Measurements from ENCODE around the gene UBE2J2.

GRCh38 chr1:1208713-1209433 lies 64.8 kb downstream of the UBE2J2 start:
- no peak for TF ChIP-seq CTCF (IDR thresholded peaks at IDR 0.05)
- TF ChIP-seq POLR2A (IDR thresholded peaks at IDR 0.05) = no peak
